Breast epithelium (tissue), 4 donors: ENCODE results near the gene COG8. TPM values are rescaled to one million over a fixed set of nuclear protein-coding genes. Genes with fewer than 3 reads are reported as not detected.

Experiments used
- DNase-seq, 2 donors: peaks; one replicate each; pipeline ENCODE4 v3.0.0-alpha.2; 2019; ENCODE audit warnings: low spot score in 2 of 2
- H3K27ac ChIP-seq, 2 donors: fragments of 200-600 bp; sonication (generic) in 1 of 2; one replicate each; pipeline ENCODE4 v1.5.1; 2016 to 2019; ENCODE audit warnings: mild to moderate bottlenecking in 1 of 2
- H3K27me3 ChIP-seq, 2 donors: fragments of 200-600 bp; sonication (generic) in 1 of 2; one replicate each; pipeline versions ENCODE4 v1.5.1 to v1.6.0; 2017 to 2019; ENCODE audit warnings: control low read depth in 1 of 2, mild to moderate bottlenecking in 1 of 2
- H3K36me3 ChIP-seq: fragments of 200-600 bp; one replicate; pipeline ENCODE4 v1.5.1; 2019
- H3K4me1 ChIP-seq, 2 donors: fragments of 200-600 bp; sonication (generic); one replicate each; pipeline ENCODE4 v1.5.1; 2016 to 2019; ENCODE audit warnings: control low read depth in 1 of 2
- H3K4me3 ChIP-seq, 3 donors: fragments of 200-600 bp; sonication (generic); 1 replicate in 2 of 3; 2 replicates in 1 of 3; pipeline ENCODE4 v1.5.1; 2016 to 2019; ENCODE audit warnings: mild to moderate bottlenecking in 3 of 3, moderate library complexity in 2 of 3
- H3K9me3 ChIP-seq, 2 donors: fragments of 200-600 bp; sonication (generic) in 1 of 2; one replicate each; pipeline ENCODE4 v1.5.1; 2016 to 2019; ENCODE audit warnings: control low read depth in 1 of 2
- CTCF ChIP-seq, 3 donors: fragments of 450-650 bp; IDR thresholded peaks; one replicate each; pipeline ENCODE4 v1.5.1; 2016 to 2017; ENCODE audit warnings: antibody characterized with exemption in 3 of 3, mild to moderate bottlenecking in 3 of 3, moderate library complexity in 3 of 3
- POLR2A ChIP-seq: fragments of 450-650 bp; IDR thresholded peaks from one replicate; pipeline ENCODE4 v1.6.1; 2016; ENCODE audit warnings: antibody characterized with exemption, mild to moderate bottlenecking, moderate library complexity
- POLR2AphosphoS5 ChIP-seq, 3 donors: sonication (generic); formaldehyde crosslinking; IDR thresholded peaks; one replicate each; pipeline ENCODE4 v1.6.1; 2017; ENCODE audit warnings: antibody characterized with exemption in 3 of 3
- intact Hi-C: fragments of 100-400 bp; cut with DNase I; formaldehyde crosslinking; loops from one replicate; pipeline ENCODE4 v1.15.1; 2023; ENCODE audit warnings: low total_unique reads
- total RNA-seq, 3 donors: library from RNA; depleted of rRNA; stranded (reverse); fragments of >200 nt; gene quantifications; one replicate each; pipeline ENCODE4 v1.1.0, GENCODE V29; 2016

Gene COG8
- total RNA-seq, 3 donors from 2014 or later = 40.2 to 52.8 (median 44.9) TPM

GRCh38 chr16:69283851-69284250 is 55.5 kb downstream of the COG8 start:
- H3K27ac ChIP-seq = no peak overlapping the region
- DNase-seq = no peak
- intact Hi-C loops = no loop called here
- no peaks in the 10 kb centered on the region for H3K9me3 ChIP-seq
- H3K36me3 ChIP-seq = no peaks in the 10 kb centered on the region
- no peak overlapping the region for H3K4me3 ChIP-seq
- H3K4me1 ChIP-seq = no peaks in the 10 kb centered on the region
- TF ChIP-seq POLR2AphosphoS5 (IDR thresholded peaks at IDR 0.05) (no peak), CTCF (IDR thresholded peaks at IDR 0.05) (no peak), POLR2A (no peak)
- no peaks in the 10 kb centered on the region for H3K27me3 ChIP-seq

GRCh38 chr16:69277413-69277812 is 62.0 kb downstream of the COG8 start:
- H3K36me3 ChIP-seq = no peaks in the 10 kb centered on the region
- no peak overlapping the region for H3K4me3 ChIP-seq
- no peak for DNase-seq
- intact Hi-C loops = no loop called here
- no peaks in the 10 kb centered on the region for H3K4me1 ChIP-seq
- H3K27ac ChIP-seq = peak overlapping the region in 1 of 2 donors; percentile 38
- no peaks in the 10 kb centered on the region for H3K27me3 ChIP-seq
- no peaks in the 10 kb centered on the region for H3K9me3 ChIP-seq
- TF ChIP-seq CTCF (IDR thresholded peaks at IDR 0.05) = no peak
- no peak for TF ChIP-seq POLR2A
- TF ChIP-seq POLR2AphosphoS5 (IDR thresholded peaks at IDR 0.05) = no peak

Other genes with a start within 250 kb of the COG8 start
- gene HAS3, start 233.9 kb downstream of the COG8 start, total RNA-seq = 10 to 100 TPM in 1 of 3 donors, 1 to 10 TPM in 1, under 1 TPM in 1; 0.96 to 10.5 (median 2.5) TPM
- 10 to 100 TPM; 54.1 to 85.8 (median 71.2) TPM for gene CHTF8, start 207.0 kb downstream of the COG8 start, total RNA-seq
- 10 to 100 TPM; 24.6 to 34.1 (median 33.9) TPM for gene UTP4, start 206.9 kb downstream of the COG8 start, total RNA-seq
- gene SNTB2, start 152.4 kb downstream of the COG8 start, total RNA-seq = 10 to 100 TPM; 29.8 to 78.1 (median 36.6) TPM
- 10 to 100 TPM; 31.3 to 43.8 (median 32.4) TPM for gene VPS4A, start 28.2 kb downstream of the COG8 start, total RNA-seq
- gene PDF, start 9.0 kb downstream of the COG8 start, total RNA-seq = 10 to 100 TPM; 13.9 to 20.2 (median 19.7) TPM
- gene NIP7, start 208 bp upstream of the COG8 start, total RNA-seq = 10 to 100 TPM; 10.6 to 16.1 (median 15.4) TPM
- 1 to 10 TPM in 1 of 3 donors, under 1 TPM in 1, not detected in 1; 0.32 to 1.3 TPM for gene TMED6, start 12.2 kb upstream of the COG8 start, total RNA-seq
- gene TERF2, start 46.4 kb upstream of the COG8 start, total RNA-seq = 10 to 100 TPM; 15.5 to 18.7 (median 18.0) TPM
- 10 to 100 TPM; 28.2 to 48.0 (median 34.7) TPM for gene CYB5B, start 85.1 kb upstream of the COG8 start, total RNA-seq
- gene NFAT5, start 226.4 kb upstream of the COG8 start, total RNA-seq = 10 to 100 TPM; 57.3 to 88.3 (median 63.3) TPM